Measurements from ENCODE around the gene COL24A1. TPM values are rescaled to one million over a fixed set of nuclear protein-coding genes. Genes with fewer than 3 reads are reported as not detected.
A peak's percentile ranks its signal among the peaks of the same experiment; 100 is the strongest.

COL24A1 gene
- total and polyA plus RNA-seq, 2 of the 8 experiments (the other 6 are each of a cell fraction or from before 2014, with no cell fraction given) = 0.23 to 1.1 TPM

DNA sequence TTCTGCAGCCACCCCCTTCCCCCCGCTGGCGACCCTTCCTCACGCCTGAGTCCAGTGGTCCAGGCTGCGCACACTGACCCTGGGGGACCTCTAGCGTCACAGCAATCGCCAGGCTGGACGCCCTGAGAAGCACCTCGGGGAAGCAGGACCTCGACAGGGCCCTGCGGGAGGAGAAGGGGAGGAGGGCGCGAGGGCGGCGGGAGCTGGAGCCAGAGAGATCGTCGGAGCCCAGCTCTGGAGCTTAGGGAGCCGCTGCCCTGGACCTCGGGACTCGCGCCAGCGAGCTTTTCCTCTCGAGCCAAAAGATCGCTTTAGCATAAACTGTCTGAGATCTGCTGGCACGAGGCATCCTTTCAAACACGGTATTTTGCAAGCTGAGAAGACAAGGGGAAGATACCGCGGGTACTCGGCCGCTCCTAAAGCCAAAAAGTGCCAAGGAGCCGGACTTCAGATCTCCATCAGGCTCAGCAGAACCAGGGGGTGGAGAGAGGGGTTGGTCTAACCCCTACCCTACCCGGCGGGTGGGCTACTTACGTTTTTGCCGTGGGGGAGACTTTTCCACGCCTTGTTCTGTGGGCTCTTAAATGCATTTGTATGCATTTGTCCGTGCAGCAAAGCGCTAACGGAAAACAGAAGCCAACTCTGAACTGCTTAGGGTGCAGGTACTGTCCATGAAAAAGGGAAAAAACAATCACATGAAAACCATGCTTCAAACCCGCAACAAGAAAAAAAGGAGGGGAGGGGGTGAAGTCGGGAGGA lies 586 bp downstream of the COL24A1 start (continued):
- no peak for TF ChIP-seq RXRA (IDR thresholded peaks at IDR 0.05; ENCODE audit: insufficient read depth, low read depth, low read length)
- TF ChIP-seq SP1 (IDR thresholded peaks at IDR 0.05; ENCODE audit: low read depth, low read length) = no peak
- TF ChIP-seq, protein P1, sequence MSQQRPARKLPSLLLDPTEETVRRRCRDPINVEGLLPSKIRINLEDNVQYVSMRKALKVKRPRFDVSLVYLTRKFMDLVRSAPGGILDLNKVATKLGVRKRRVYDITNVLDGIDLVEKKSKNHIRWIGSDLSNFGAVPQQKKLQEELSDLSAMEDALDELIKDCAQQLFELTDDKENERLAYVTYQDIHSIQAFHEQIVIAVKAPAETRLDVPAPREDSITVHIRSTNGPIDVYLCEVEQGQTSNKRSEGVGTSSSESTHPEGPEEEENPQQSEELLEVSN (IDR thresholded peaks at IDR 0.05) = peak; percentile 42
- no peak for TF ChIP-seq KDM1A (IDR thresholded peaks at IDR 0.05; ENCODE audit: borderline replicate concordance, low read length)
- TF ChIP-seq POLR2AphosphoS5 (IDR thresholded peaks at IDR 0.05; ENCODE audit: low read depth, low read length) = no peak
- no peak for TF ChIP-seq POU5F1 (IDR thresholded peaks at IDR 0.05; ENCODE audit: low read depth, low read length)
- TF ChIP-seq, protein P2, sequence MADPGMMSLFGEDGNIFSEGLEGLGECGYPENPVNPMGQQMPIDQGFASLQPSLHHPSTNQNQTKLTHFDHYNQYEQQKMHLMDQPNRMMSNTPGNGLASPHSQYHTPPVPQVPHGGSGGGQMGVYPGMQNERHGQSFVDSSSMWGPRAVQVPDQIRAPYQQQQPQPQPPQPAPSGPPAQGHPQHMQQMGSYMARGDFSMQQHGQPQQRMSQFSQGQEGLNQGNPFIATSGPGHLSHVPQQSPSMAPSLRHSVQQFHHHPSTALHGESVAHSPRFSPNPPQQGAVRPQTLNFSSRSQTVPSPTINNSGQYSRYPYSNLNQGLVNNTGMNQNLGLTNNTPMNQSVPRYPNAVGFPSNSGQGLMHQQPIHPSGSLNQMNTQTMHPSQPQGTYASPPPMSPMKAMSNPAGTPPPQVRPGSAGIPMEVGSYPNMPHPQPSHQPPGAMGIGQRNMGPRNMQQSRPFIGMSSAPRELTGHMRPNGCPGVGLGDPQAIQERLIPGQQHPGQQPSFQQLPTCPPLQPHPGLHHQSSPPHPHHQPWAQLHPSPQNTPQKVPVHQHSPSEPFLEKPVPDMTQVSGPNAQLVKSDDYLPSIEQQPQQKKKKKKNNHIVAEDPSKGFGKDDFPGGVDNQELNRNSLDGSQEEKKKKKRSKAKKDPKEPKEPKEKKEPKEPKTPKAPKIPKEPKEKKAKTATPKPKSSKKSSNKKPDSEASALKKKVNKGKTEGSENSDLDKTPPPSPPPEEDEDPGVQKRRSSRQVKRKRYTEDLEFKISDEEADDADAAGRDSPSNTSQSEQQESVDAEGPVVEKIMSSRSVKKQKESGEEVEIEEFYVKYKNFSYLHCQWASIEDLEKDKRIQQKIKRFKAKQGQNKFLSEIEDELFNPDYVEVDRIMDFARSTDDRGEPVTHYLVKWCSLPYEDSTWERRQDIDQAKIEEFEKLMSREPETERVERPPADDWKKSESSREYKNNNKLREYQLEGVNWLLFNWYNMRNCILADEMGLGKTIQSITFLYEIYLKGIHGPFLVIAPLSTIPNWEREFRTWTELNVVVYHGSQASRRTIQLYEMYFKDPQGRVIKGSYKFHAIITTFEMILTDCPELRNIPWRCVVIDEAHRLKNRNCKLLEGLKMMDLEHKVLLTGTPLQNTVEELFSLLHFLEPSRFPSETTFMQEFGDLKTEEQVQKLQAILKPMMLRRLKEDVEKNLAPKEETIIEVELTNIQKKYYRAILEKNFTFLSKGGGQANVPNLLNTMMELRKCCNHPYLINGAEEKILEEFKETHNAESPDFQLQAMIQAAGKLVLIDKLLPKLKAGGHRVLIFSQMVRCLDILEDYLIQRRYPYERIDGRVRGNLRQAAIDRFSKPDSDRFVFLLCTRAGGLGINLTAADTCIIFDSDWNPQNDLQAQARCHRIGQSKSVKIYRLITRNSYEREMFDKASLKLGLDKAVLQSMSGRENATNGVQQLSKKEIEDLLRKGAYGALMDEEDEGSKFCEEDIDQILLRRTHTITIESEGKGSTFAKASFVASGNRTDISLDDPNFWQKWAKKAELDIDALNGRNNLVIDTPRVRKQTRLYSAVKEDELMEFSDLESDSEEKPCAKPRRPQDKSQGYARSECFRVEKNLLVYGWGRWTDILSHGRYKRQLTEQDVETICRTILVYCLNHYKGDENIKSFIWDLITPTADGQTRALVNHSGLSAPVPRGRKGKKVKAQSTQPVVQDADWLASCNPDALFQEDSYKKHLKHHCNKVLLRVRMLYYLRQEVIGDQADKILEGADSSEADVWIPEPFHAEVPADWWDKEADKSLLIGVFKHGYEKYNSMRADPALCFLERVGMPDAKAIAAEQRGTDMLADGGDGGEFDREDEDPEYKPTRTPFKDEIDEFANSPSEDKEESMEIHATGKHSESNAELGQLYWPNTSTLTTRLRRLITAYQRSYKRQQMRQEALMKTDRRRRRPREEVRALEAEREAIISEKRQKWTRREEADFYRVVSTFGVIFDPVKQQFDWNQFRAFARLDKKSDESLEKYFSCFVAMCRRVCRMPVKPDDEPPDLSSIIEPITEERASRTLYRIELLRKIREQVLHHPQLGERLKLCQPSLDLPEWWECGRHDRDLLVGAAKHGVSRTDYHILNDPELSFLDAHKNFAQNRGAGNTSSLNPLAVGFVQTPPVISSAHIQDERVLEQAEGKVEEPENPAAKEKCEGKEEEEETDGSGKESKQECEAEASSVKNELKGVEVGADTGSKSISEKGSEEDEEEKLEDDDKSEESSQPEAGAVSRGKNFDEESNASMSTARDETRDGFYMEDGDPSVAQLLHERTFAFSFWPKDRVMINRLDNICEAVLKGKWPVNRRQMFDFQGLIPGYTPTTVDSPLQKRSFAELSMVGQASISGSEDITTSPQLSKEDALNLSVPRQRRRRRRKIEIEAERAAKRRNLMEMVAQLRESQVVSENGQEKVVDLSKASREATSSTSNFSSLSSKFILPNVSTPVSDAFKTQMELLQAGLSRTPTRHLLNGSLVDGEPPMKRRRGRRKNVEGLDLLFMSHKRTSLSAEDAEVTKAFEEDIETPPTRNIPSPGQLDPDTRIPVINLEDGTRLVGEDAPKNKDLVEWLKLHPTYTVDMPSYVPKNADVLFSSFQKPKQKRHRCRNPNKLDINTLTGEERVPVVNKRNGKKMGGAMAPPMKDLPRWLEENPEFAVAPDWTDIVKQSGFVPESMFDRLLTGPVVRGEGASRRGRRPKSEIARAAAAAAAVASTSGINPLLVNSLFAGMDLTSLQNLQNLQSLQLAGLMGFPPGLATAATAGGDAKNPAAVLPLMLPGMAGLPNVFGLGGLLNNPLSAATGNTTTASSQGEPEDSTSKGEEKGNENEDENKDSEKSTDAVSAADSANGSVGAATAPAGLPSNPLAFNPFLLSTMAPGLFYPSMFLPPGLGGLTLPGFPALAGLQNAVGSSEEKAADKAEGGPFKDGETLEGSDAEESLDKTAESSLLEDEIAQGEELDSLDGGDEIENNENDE (IDR thresholded peaks at IDR 0.05; ENCODE audit: insufficient replicate concordance, low read length) = no peak
- TF ChIP-seq HDAC6 (IDR thresholded peaks at IDR 0.05; ENCODE audit: low read depth, low read length) = no peak
- TF ChIP-seq NRF1 (IDR thresholded peaks at IDR 0.05; ENCODE audit: low read depth, low read length) = no peak
- TF ChIP-seq TAF1 (IDR thresholded peaks at IDR 0.05; ENCODE audit: low read depth, low read length) = no peak
- no peak for TF ChIP-seq SIX5 (IDR thresholded peaks at IDR 0.05; ENCODE audit: low read depth, low read length)

All from H1 (cell line).